HepG2 (cell line): ENCODE data around the gene MTG1. TPM values are rescaled to one million over a fixed set of nuclear protein-coding genes. Genes with fewer than 3 reads are reported as not detected.

Experiments
- AGO1 ChIP-seq: fragments of 200-400 bp; formaldehyde crosslinking; IDR thresholded peaks from 2 replicates; pipeline ENCODE4 v1.6.1; 2017; ENCODE audit warnings: mild to moderate bottlenecking, low read depth, low read length, moderate library complexity; ENCODE audit not compliant: poor library complexity, severe bottlenecking
- BCL6 ChIP-seq: IDR thresholded peaks from 2 replicates; pipeline ENCODE4 v1.6.1; 2016; ENCODE audit warnings: missing genetic modification reagents, missing compliant biosample characterization
- CHD4 ChIP-seq: fragments of 200-600 bp; sonication (generic); IDR thresholded peaks from 2 replicates; pipeline ENCODE4 v1.7.0; 2017; ENCODE audit warnings: mild to moderate bottlenecking, low read length, borderline replicate concordance
- GATA4 ChIP-seq: sonication (generic); IDR thresholded peaks from 2 replicates; pipeline ENCODE4 v1.6.1; 2016; ENCODE audit warnings: antibody characterized with exemption, low read depth, borderline replicate concordance
- RAD51 ChIP-seq: fragments of 450-650 bp; IDR thresholded peaks from 2 replicates; pipeline ENCODE4 v1.6.1; 2016; ENCODE audit warnings: borderline replicate concordance
- REL ChIP-seq: sonication (generic); formaldehyde crosslinking; conservative IDR thresholded peaks from 2 replicates; pipeline ENCODE4 v1.8.0; 2022; ENCODE audit warnings: mild to moderate bottlenecking, missing genetic modification reagents, moderate library complexity
- SMAD1 ChIP-seq: sonication (generic); formaldehyde crosslinking; IDR thresholded peaks from 2 replicates; pipeline ENCODE4 v1.4.0; 2020; ENCODE audit warnings: missing genetic modification reagents, low read depth, mild to moderate bottlenecking, borderline replicate concordance
- SPEN ChIP-seq: sonication (generic); formaldehyde crosslinking; IDR thresholded peaks from 2 replicates; pipeline ENCODE4 v1.5.1; 2020; ENCODE audit warnings: low read depth, mild to moderate bottlenecking, missing genetic modification reagents
- SRY ChIP-seq: sonication (generic); formaldehyde crosslinking; IDR thresholded peaks from 2 replicates; pipeline ENCODE4 v1.8.0; 2022; ENCODE audit warnings: mild to moderate bottlenecking, missing genetic modification reagents
- TRIM24 ChIP-seq: sonication (generic); formaldehyde crosslinking; IDR thresholded peaks from 2 replicates; pipeline ENCODE4 v1.8.0; 2022; ENCODE audit warnings: mild to moderate bottlenecking, missing genetic modification reagents
- ZBED4 ChIP-seq: sonication (generic); formaldehyde crosslinking; IDR thresholded peaks from 2 replicates; pipeline ENCODE4 v1.4.0; 2020; ENCODE audit warnings: missing genetic modification reagents, borderline replicate concordance
- ZNF280D ChIP-seq: sonication (generic); formaldehyde crosslinking; IDR thresholded peaks from 2 replicates; pipeline ENCODE4 v1.5.1; 2020; ENCODE audit warnings: mild to moderate bottlenecking, missing genetic modification reagents
- ZNF407 ChIP-seq: sonication (generic); formaldehyde crosslinking; IDR thresholded peaks from one replicate; pipeline ENCODE4 v1.5.1; 2020; ENCODE audit warnings: mild to moderate bottlenecking, missing genetic modification reagents; ENCODE audit errors: not compliant biosample characterization
- ZNF678 ChIP-seq: sonication (generic); formaldehyde crosslinking; IDR thresholded peaks from 2 replicates; pipeline ENCODE4 v1.4.0; 2020; ENCODE audit warnings: mild to moderate bottlenecking, missing genetic modification reagents
- polyA plus RNA-seq, 8 experiments: library from polyadenylated mRNA; depleted of rRNA in 3 of 8; stranded (reverse) in 7 of 8; unstranded in 1 of 8; fragments of >200 nt; fragmentation: Illumina TruSeq in 4 of 8; extraction: Trizol in 4 of 8; gene quantifications; 2 replicates each; pipeline versions ENCODE4 v1.2.1 to v1.2.3, GENCODE V29; 2011 to 2016; ENCODE audit warnings: low read depth in 4 of 8, missing spikeins in 1 of 8, mixed read lengths in 1 of 8; ENCODE audit not compliant: insufficient read depth in 1 of 8
- total RNA-seq, 5 experiments: library from RNA; depleted of rRNA; stranded (reverse); fragments of >200 nt; fragmentation: Illumina TruSeq; extraction: Trizol; gene quantifications; 2 replicates each; pipeline ENCODE4 v1.2.3, GENCODE V29; 2016; ENCODE audit warnings: low read depth in 1 of 5

The MTG1 gene
- total and polyA plus RNA-seq, 2 of the 13 experiments (the other 11 are each of a cell fraction or from before 2014, with no cell fraction given): 42.0 to 103 TPM

GRCh38 chr10:133394064-133394663 lies at the start of gene MTG1 (continued):
- TF ChIP-seq ZNF407 (CRISPR knock-in tag): peak; percentile 91
- peak; percentile 82 for TF ChIP-seq AGO1
- peak; percentile 83; the same call in 1 of the 2 replicates for TF ChIP-seq ZNF280D (CRISPR knock-in tag)
- peak; percentile 91 for TF ChIP-seq SPEN (CRISPR knock-in tag)
- no peak for TF ChIP-seq CHD4
- no peak for TF ChIP-seq RAD51
- peak; percentile 89 for TF ChIP-seq ZBED4 (CRISPR knock-in tag)
- TF ChIP-seq SRY: peak; percentile 96
- peak; percentile 76; the same call in 1 of the 2 replicates for TF ChIP-seq SMAD1 (CRISPR knock-in tag)
- no peak for TF ChIP-seq REL (CRISPR knock-in tag)
- no peak for TF ChIP-seq TRIM24
- peak; percentile 46; the same call in 1 of the 2 replicates for TF ChIP-seq BCL6 (CRISPR knock-in tag)
- TF ChIP-seq ZNF678 (CRISPR knock-in tag): no peak
- TF ChIP-seq GATA4: no peak
